K562 (cell line): ENCODE measurements around the gene TMEM222. TPM values are rescaled to one million over a fixed set of nuclear protein-coding genes. Genes with fewer than 3 reads are reported as not detected.

Experiments
- U2AF1 ChIP-seq: fragments of 200-400 bp; formaldehyde crosslinking; optimal IDR thresholded peaks from 2 replicates; pipeline ENCODE3; 2017; ENCODE audit warnings: mild to moderate bottlenecking, low read depth, low read length, moderate library complexity
- ZNF431 ChIP-seq: sonication (generic); formaldehyde crosslinking; IDR thresholded peaks from 2 replicates; pipeline ENCODE4 v1.8.0; 2022; ENCODE audit warnings: mild to moderate bottlenecking, missing genetic modification reagents
- polyA plus RNA-seq, 8 experiments: library from polyadenylated mRNA; depleted of rRNA in 4 of 8; stranded (reverse) in 5 of 8; unstranded in 3 of 8; fragments of >200 nt; fragmentation: Nextera tagmentation in 2 of 8; fragmentation: Illumina TruSeq in 1 of 8; extraction: Ambion mirVana in 2 of 8; extraction: Trizol in 1 of 8; gene quantifications; 2 replicates each; pipeline versions ENCODE4 v1.2.1 to v1.2.3, GENCODE V29; 2011 to 2014; ENCODE audit warnings: inconsistent platforms in 1 of 8, missing spikeins in 1 of 8
- total RNA-seq, 7 experiments: library from RNA; depleted of rRNA in 6 of 7; stranded (reverse); fragments of >200 nt in 6 of 7; fragmentation: Illumina TruSeq in 2 of 7; extraction: Trizol in 2 of 7; gene quantifications; 2 replicates each; pipeline versions ENCODE4 v1.2.1 to v1.2.3, GENCODE V29; 2011 to 2021; ENCODE audit warnings: low replicate concordance in 1 of 7
- TF ChIP-seq, protein P1 (sequence below): sonication (generic); formaldehyde crosslinking; IDR thresholded peaks from 2 replicates; pipeline ENCODE4 v1.8.0; 2022; ENCODE audit warnings: mild to moderate bottlenecking, missing genetic modification reagents
- TF ChIP-seq, protein P2 (sequence below), 2 experiments: fragments of 450-650 bp; IDR thresholded peaks; 2 replicates each; pipeline ENCODE4 v1.6.1; 2016; ENCODE audit warnings: mild to moderate bottlenecking in 2 of 2, borderline replicate concordance in 1 of 2, low read depth in 1 of 2, moderate library complexity in 1 of 2
- TF ChIP-seq, protein P3 (sequence below): fragments of 450-650 bp; IDR thresholded peaks from one replicate; pipeline ENCODE4 v1.6.1; 2018; ENCODE audit warnings: mild to moderate bottlenecking, moderate library complexity; ENCODE audit not compliant: partially characterized antibody

The TMEM222 gene
- total and polyA plus RNA-seq, 9 of the 15 experiments (the other 6 are each of a cell fraction or from before 2014, with no cell fraction given): 6.9 to 48.0 (median 32.8) TPM

DNA sequence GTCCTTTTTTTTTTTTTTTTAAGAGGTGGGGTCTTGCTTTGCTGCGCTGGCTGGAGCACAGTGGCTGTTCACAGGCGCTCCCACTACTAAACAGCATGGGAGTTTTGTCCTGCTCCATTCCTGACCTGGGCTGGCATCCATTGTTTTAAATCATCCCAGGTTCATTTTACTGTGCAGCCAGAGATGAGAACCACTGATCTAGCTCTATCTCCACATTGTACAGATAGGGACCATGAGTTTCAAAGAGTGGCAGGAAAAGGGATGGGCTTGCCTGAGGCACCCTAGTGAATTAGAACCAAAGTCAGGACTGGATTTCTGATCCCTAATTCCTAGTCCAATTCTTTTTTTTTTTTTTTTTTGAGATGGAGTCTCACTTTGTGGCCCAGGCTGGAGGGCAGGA lies 7.2 kb upstream of the TMEM222 start (continued):
- TF ChIP-seq ZNF431 (CRISPR knock-in tag) (no peak), U2AF1 (no peak)
- TF ChIP-seq, protein P1, sequence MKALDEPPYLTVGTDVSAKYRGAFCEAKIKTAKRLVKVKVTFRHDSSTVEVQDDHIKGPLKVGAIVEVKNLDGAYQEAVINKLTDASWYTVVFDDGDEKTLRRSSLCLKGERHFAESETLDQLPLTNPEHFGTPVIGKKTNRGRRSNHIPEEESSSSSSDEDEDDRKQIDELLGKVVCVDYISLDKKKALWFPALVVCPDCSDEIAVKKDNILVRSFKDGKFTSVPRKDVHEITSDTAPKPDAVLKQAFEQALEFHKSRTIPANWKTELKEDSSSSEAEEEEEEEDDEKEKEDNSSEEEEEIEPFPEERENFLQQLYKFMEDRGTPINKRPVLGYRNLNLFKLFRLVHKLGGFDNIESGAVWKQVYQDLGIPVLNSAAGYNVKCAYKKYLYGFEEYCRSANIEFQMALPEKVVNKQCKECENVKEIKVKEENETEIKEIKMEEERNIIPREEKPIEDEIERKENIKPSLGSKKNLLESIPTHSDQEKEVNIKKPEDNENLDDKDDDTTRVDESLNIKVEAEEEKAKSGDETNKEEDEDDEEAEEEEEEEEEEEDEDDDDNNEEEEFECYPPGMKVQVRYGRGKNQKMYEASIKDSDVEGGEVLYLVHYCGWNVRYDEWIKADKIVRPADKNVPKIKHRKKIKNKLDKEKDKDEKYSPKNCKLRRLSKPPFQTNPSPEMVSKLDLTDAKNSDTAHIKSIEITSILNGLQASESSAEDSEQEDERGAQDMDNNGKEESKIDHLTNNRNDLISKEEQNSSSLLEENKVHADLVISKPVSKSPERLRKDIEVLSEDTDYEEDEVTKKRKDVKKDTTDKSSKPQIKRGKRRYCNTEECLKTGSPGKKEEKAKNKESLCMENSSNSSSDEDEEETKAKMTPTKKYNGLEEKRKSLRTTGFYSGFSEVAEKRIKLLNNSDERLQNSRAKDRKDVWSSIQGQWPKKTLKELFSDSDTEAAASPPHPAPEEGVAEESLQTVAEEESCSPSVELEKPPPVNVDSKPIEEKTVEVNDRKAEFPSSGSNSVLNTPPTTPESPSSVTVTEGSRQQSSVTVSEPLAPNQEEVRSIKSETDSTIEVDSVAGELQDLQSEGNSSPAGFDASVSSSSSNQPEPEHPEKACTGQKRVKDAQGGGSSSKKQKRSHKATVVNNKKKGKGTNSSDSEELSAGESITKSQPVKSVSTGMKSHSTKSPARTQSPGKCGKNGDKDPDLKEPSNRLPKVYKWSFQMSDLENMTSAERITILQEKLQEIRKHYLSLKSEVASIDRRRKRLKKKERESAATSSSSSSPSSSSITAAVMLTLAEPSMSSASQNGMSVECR (CRISPR knock-in tag): no peak
- TF ChIP-seq, protein P2, sequence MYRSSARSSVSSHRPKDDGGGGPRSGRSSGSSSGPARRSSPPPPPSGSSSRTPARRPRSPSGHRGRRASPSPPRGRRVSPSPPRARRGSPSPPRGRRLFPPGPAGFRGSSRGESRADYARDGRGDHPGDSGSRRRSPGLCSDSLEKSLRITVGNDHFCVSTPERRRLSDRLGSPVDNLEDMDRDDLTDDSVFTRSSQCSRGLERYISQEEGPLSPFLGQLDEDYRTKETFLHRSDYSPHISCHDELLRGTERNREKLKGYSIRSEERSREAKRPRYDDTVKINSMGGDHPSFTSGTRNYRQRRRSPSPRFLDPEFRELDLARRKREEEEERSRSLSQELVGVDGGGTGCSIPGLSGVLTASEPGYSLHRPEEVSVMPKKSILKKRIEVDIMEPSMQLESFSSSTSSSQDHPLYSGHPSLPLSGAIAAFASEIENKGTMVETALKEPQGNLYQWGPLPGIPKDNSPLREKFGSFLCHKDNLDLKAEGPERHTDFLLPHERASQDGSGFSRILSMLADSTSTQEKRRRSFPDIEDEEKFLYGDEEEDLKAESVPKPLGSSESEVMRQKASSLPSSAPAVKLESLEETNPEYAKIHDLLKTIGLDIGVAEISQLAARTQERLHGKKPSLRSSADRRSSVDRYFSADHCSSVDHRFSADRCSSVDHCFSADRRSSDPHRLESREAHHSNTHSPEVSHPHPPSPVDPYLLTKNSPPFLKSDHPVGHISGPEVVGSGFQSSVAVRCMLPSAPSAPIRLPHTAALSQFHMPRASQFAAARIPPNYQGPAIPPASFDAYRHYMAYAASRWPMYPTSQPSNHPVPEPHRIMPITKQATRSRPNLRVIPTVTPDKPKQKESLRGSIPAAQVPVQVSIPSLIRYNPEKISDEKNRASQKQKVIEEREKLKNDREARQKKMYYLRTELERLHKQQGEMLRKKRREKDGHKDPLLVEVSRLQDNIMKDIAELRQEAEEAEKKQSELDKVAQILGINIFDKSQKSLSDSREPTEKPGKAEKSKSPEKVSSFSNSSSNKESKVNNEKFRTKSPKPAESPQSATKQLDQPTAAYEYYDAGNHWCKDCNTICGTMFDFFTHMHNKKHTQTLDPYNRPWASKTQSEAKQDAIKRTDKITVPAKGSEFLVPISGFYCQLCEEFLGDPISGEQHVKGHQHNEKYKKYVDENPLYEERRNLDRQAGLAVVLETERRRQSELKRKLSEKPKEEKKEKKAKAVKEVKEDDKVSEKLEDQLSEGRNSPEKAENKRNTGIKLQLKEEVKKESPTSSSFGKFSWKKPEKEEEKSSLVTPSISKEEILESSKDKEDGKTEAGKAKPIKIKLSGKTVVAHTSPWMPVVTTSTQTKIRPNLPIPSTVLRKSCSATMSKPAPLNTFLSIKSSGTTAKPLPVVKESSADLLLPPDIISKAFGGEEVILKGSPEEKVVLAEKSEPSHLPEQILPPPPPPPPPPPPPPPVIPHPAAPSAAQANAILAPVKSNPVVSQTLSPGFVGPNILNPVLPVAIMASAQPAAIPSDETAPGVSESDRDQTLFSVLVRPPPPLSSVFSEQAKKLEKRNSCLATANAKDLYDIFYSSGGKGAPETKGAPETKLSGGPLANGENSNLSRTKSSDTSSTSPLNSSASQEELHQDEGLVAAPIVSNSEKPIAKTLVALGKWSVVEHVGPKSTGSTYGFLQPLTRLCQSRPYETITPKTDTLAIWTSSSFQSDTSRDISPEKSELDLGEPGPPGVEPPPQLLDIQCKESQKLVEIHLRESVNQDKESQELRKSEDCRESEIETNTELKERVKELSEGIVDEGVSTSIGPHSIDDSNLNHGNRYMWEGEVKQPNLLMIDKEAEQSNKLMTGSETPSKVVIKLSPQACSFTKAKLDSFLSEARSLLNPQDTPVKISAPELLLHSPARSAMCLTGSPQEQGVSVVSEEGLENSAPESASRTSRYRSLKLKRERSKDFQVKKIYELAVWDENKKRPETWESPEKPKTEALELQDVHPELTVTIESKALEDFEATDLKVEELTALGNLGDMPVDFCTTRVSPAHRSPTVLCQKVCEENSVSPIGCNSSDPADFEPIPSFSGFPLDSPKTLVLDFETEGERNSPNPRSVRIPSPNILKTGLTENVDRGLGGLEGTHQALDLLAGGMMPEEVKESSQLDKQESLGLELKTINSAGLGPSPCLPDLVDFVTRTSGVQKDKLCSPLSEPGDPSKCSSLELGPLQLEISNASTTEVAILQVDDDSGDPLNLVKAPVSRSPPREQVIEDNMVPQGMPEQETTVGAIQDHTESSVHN (IDR thresholded peaks at IDR 0.05; ENCODE audit: borderline replicate concordance in 1 of 2, low read depth in 1 of 2): no peak
- TF ChIP-seq, protein P3, sequence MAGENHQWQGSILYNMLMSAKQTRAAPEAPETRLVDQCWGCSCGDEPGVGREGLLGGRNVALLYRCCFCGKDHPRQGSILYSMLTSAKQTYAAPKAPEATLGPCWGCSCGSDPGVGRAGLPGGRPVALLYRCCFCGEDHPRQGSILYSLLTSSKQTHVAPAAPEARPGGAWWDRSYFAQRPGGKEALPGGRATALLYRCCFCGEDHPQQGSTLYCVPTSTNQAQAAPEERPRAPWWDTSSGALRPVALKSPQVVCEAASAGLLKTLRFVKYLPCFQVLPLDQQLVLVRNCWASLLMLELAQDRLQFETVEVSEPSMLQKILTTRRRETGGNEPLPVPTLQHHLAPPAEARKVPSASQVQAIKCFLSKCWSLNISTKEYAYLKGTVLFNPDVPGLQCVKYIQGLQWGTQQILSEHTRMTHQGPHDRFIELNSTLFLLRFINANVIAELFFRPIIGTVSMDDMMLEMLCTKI: no peak
